Nephron (organoid): Measurements from ENCODE around the gene NACC2.

Experiments used
- H3K27ac Mint-ChIP-seq, 3 experiments: 2 replicates each; pipeline ENCODE4 v1.8.0; 2020; ENCODE audit warnings: mixed read lengths in 3 of 3, mild to moderate bottlenecking in 2 of 3, moderate library complexity in 1 of 3
- H3K27me3 Mint-ChIP-seq: 2 replicates; pipeline ENCODE4 v1.8.0; 2021; ENCODE audit warnings: low read depth, mild to moderate bottlenecking, moderate library complexity, mixed read lengths
- H3K36me3 Mint-ChIP-seq: 2 replicates; pipeline ENCODE4 v1.8.0; 2020; ENCODE audit warnings: low read depth, mixed read lengths
- H3K4me1 Mint-ChIP-seq: 2 replicates; pipeline ENCODE4 v1.8.0; 2020; ENCODE audit warnings: mixed read lengths
- H3K4me3 Mint-ChIP-seq, 3 experiments: 2 replicates each; pipeline ENCODE4 v1.8.0; 2020; ENCODE audit warnings: mild to moderate bottlenecking in 3 of 3, mixed read lengths in 3 of 3, moderate library complexity in 2 of 3
- H3K9me3 Mint-ChIP-seq: 2 replicates; pipeline ENCODE4 v1.8.0; 2020; ENCODE audit warnings: mixed read lengths
- TF ChIP-seq, protein P1 (sequence below), 3 experiments: fragments of 200-600 bp; sonication (generic); IDR thresholded peaks; one replicate each; pipeline ENCODE4 v1.5.0; 2021; ENCODE audit warnings: antibody characterized with exemption in 3 of 3; ENCODE audit not compliant: unreplicated experiment in 3 of 3

Gene NACC2

DNA sequence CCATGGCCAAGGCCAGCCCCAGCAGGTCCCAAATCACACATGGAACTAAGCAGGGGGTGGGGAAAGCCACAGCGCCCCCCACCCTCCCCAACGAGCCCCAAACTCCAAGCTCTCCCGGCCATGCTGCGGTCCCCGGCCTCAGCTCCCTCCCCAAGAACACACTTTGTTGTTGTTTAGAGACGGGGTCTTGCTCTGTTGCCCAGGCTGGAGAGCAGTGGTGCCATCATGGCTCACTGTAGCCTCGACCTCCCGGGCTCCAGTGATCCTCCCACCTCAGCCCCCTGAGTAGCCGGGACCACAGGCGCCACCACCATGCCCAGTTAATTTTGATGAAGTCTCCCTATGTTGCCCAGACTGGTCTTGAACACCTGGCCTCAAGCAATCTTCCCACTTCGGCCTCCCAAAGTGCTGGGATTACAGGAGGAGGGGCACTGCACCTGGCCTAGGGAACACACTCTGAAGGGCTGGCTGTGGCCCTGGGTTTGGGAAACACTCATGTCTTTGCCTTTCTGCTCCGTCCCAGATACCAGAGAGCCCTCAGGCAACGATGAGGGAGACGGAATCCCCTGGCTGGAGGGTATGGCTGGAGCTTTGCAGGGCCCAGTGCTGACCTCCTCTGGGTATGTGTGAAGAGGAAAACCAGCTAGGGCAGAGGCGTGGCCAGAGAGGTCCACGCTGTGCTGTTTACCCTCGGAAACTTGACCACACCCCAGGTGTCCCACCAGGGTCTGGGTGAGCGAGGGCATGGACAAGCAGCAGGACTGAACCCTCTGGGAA lies 80.8 kb downstream of the NACC2 start:
- Mint-ChIP-seq H3K9me3 (no peaks in the 10 kb centered on the region), H3K4me3 (no peak overlapping the region), H3K4me1 (peaks cover 6% of the 10 kb centered on the region), H3K27ac (no peak overlapping the region), H3K27me3 (no peaks in the 10 kb centered on the region), H3K36me3 (no peaks in the 10 kb centered on the region)
- TF ChIP-seq, protein P1, sequence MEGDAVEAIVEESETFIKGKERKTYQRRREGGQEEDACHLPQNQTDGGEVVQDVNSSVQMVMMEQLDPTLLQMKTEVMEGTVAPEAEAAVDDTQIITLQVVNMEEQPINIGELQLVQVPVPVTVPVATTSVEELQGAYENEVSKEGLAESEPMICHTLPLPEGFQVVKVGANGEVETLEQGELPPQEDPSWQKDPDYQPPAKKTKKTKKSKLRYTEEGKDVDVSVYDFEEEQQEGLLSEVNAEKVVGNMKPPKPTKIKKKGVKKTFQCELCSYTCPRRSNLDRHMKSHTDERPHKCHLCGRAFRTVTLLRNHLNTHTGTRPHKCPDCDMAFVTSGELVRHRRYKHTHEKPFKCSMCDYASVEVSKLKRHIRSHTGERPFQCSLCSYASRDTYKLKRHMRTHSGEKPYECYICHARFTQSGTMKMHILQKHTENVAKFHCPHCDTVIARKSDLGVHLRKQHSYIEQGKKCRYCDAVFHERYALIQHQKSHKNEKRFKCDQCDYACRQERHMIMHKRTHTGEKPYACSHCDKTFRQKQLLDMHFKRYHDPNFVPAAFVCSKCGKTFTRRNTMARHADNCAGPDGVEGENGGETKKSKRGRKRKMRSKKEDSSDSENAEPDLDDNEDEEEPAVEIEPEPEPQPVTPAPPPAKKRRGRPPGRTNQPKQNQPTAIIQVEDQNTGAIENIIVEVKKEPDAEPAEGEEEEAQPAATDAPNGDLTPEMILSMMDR (IDR thresholded peaks at IDR 0.05; ENCODE audit: unreplicated experiment in 3 of 3): no peak

DNA sequence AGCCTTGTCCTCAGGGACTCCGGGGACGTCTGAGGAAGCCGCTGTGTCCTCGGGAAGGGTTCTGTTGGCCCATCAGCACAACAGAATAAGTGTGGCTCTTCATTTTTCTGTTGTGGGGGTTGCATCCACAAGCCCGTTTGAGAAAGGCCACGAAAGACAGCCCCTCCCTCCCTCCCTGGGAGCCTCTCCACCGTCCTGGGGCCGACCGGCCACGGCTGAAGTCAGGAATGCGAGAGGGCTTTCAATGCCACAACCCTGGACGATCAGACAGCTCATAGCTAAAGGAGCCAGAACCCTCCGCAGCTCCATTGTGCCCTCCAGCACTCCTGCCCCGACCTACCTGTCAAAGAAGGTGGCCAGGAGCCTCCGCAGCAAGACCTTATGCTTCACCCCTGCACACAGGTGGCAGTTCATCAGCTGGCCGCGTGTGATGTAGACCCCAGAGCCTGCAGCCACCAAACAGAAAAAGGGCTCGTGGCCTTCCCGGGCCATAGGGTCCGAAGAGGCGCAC lies 81.5 kb downstream of the NACC2 start:
- Mint-ChIP-seq H3K27ac (no peak overlapping the region), H3K4me1 (peaks cover 6% of the 10 kb centered on the region), H3K9me3 (no peaks in the 10 kb centered on the region), H3K27me3 (no peaks in the 10 kb centered on the region), H3K36me3 (no peaks in the 10 kb centered on the region), H3K4me3 (no peak overlapping the region)
- TF ChIP-seq, protein P1 (IDR thresholded peaks at IDR 0.05; ENCODE audit: unreplicated experiment in 3 of 3): no peak

DNA sequence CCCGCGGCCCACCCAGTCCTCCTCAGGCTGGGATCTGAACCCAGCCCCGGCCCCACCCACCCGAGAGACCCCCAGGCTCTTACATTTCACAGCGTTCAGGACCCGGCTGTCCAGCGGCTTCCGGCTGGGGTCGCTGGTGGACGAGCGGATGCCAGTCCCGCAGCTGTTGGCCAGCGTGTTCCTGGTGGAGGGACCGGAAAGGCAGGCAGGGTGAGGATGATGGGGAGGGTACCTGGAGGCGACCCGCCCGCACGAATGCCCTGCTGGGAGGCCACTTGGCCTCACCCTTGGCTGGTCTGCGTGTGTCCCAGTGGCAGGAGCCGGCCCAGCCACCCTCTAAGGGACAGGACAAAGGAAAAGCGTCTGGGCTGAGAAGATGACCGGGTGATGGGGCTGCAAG lies 82.0 kb downstream of the NACC2 start:
- H3K27me3 Mint-ChIP-seq: no peaks in the 10 kb centered on the region
- TF ChIP-seq, protein P1 (IDR thresholded peaks at IDR 0.05; ENCODE audit: unreplicated experiment in 3 of 3): no peak
- H3K36me3 Mint-ChIP-seq: no peaks in the 10 kb centered on the region
- H3K9me3 Mint-ChIP-seq: no peaks in the 10 kb centered on the region
- H3K27ac Mint-ChIP-seq: no peak overlapping the region
- H3K4me3 Mint-ChIP-seq: no peak overlapping the region
- H3K4me1 Mint-ChIP-seq: peaks cover 10% of the 10 kb centered on the region

DNA sequence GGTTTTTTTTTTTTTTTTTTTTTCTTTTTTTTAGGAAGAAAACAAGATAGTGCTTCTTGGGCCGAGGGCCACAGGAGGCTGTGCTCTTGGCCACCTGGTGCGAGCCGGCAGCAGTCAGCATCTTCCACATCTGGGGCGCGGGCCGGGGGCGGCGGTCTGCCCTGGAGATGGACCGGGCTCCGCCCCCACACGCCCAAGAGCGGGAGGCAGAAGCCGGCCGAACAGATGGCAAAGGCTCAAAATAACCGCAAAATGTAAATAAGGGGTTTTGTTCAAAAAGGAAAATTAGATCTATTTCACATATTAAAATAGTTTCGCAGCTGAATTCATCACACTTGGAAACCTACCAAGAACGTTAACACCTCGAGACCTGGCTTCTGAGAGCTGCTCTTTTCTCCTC lies 82.4 kb downstream of the NACC2 start:
- Mint-ChIP-seq H3K9me3 (no peaks in the 10 kb centered on the region), H3K27me3 (no peaks in the 10 kb centered on the region), H3K4me3 (no peak overlapping the region), H3K27ac (peak overlapping the region in 1 of 3 experiments; percentile 70), H3K4me1 (peaks cover 15% of the 10 kb centered on the region), H3K36me3 (no peaks in the 10 kb centered on the region)
- TF ChIP-seq, protein P1 (IDR thresholded peaks at IDR 0.05; ENCODE audit: unreplicated experiment in 3 of 3): no peak

DNA sequence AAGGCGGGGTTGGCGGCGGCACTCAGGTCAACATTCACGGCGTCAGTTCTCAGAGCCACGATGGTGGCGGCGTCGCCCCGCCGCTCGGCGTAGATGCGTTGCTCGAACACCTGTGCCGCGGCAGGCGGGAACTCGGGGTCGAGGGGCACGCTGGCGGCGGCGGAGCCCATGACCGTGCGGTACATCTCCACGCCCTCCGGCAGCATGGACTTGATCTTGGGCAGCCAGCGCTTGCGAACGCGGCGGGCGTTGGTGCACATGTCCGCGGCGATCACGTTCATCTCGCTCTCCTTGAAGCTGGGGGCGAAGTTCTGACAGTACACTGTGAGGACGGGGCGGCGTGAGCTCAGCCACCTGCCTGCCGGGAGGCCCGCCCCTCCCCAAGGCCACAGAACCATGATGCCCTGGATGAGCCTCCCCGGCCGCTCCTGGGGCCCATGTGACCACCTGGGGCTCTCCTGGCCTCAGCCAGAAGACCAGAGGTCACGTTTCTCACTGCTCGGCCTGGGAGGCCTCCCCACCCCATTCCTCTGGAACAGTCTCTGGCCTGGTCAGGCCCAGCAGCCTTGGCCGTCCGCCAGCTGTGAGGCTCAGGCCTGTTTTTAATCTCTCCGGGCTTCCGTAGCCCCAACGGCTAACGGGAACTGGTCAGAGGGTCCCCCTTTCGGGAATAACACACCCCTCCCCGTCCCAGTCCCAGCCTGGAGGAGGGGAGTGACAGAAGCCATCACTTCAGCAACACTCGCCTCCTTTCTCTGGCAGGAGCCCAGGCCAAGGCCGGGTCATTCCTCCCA lies 83.2 kb downstream of the NACC2 start:
- Mint-ChIP-seq H3K27ac (peak overlapping the region in 2 of 3 experiments; percentile 60 to 70), H3K4me1 (peaks cover 21% of the 10 kb centered on the region), H3K27me3 (no peaks in the 10 kb centered on the region), H3K4me3 (peak overlapping the region in 1 of 3 experiments; percentile 53), H3K9me3 (no peaks in the 10 kb centered on the region), H3K36me3 (no peaks in the 10 kb centered on the region)
- TF ChIP-seq, protein P1 (IDR thresholded peaks at IDR 0.05; ENCODE audit: unreplicated experiment in 3 of 3): no peak
